H1 (cell line): Measurements from ENCODE around the gene MMP19. TPM values are rescaled to one million over a fixed set of nuclear protein-coding genes. Genes with fewer than 3 reads are reported as not detected.

ENCODE experiments used
- BCL11A ChIP-seq, 2 experiments: IDR thresholded peaks; one replicate each; pipeline ENCODE4 v1.6.1; 2011; ENCODE audit warnings: low read depth in 2 of 2, low read length in 2 of 2, mild to moderate bottlenecking in 2 of 2
- BRCA1 ChIP-seq: IDR thresholded peaks from 2 replicates; pipeline ENCODE4 v1.6.1; 2012; ENCODE audit warnings: low read depth, low read length, improper control_type of control experiment
- CBX8 ChIP-seq: fragments of 300-800, 300-1000 bp; sonication (generic); IDR thresholded peaks from 2 replicates; pipeline ENCODE4 v1.7.1; 2016; ENCODE audit warnings: low read depth, low read length, borderline replicate concordance
- CREB1 ChIP-seq: IDR thresholded peaks from 2 replicates; pipeline ENCODE4 v1.6.1; 2012; ENCODE audit warnings: inconsistent platforms
- EGR1 ChIP-seq: IDR thresholded peaks from 2 replicates; pipeline ENCODE4 v1.6.1; 2011; ENCODE audit warnings: low read depth, low read length, borderline replicate concordance
- NANOG ChIP-seq: IDR thresholded peaks from 2 replicates; pipeline ENCODE4 v1.6.1; 2011; ENCODE audit warnings: low read length, low read depth, mild to moderate bottlenecking, inconsistent platforms; ENCODE audit not compliant: insufficient read depth, poor library complexity, severe bottlenecking
- NRF1 ChIP-seq: IDR thresholded peaks from 2 replicates; pipeline ENCODE4 v1.6.1; 2011; ENCODE audit warnings: mild to moderate bottlenecking, low read depth, low read length, improper control_type of control experiment
- RBBP5 ChIP-seq: IDR thresholded peaks from 2 replicates; pipeline ENCODE4 v1.7.1; 2012; ENCODE audit warnings: low read depth, mild to moderate bottlenecking, inconsistent platforms, low read length, moderate library complexity, borderline replicate concordance
- SIRT6 ChIP-seq: IDR thresholded peaks from one replicate; pipeline ENCODE4 v1.7.1; 2012; ENCODE audit warnings: low read length, inconsistent platforms
- TAF1 ChIP-seq: IDR thresholded peaks from 2 replicates; pipeline ENCODE4 v1.6.1; 2011; ENCODE audit warnings: mild to moderate bottlenecking, low read depth, low read length
- TCF12 ChIP-seq: IDR thresholded peaks from 2 replicates; pipeline ENCODE4 v1.6.1; 2011; ENCODE audit warnings: low read depth, mild to moderate bottlenecking, low read length
- ZNF274 ChIP-seq: IDR thresholded peaks from 2 replicates; pipeline ENCODE4 v1.7.0; 2012; ENCODE audit warnings: low read length, borderline replicate concordance; ENCODE audit errors: extremely low read depth
- polyA plus RNA-seq, 7 experiments: library from polyadenylated mRNA; depleted of rRNA in 3 of 7; stranded (reverse) in 5 of 7; unstranded in 2 of 7; fragments of >200 nt in 5 of 7; fragments of 200-250 nt in 2 of 7; gene quantifications; 1 replicate in 5 of 7; 2 replicates in 1 of 7; 4 replicates in 1 of 7; pipeline versions ENCODE4 v1.2.1 to v1.2.3, GENCODE V29; 2011 to 2013; ENCODE audit warnings: missing spikeins in 2 of 7, mixed read lengths in 2 of 7
- total RNA-seq: library from RNA; stranded (reverse); fragmentation: NEBNext Ultra II Directional; extraction: Animal tissue kit (Norgen Biotek cat#: 25700); gene quantifications from 2 replicates; pipeline ENCODE4 v1.2.1, GENCODE V29; 2021
- TF ChIP-seq, protein P1 (sequence below): fragments of 300-600 bp; sonication (generic); IDR thresholded peaks from 2 replicates; pipeline ENCODE4 v1.7.1; 2012; ENCODE audit warnings: low read length, moderate library complexity, mild to moderate bottlenecking, inconsistent platforms; ENCODE audit not compliant: insufficient replicate concordance

Gene MMP19
- total and polyA plus RNA-seq, 2 of the 8 experiments (the other 6 are each of a cell fraction or from before 2014, with no cell fraction given), result 2.7 to 3.3 TPM

DNA sequence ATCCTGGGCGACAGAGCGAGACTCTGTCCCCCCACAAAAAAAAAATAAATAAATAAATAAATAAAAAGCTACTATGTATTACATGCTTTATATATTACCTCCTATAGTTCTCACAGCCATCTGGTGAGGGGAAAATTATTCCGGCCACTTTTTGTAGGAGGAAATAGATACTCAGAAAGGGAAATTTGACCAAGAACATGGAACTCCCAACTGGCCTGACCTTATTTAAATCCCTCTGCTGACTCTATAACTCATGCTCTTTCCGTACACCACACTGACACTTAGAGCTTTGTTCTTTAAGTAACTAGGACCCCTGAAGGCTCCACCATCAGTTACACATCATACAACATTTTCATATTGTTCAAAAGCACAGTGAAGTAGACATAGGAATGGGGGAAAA is 2.2 kb upstream of the MMP19 start (continued):
- TF ChIP-seq, protein P1, sequence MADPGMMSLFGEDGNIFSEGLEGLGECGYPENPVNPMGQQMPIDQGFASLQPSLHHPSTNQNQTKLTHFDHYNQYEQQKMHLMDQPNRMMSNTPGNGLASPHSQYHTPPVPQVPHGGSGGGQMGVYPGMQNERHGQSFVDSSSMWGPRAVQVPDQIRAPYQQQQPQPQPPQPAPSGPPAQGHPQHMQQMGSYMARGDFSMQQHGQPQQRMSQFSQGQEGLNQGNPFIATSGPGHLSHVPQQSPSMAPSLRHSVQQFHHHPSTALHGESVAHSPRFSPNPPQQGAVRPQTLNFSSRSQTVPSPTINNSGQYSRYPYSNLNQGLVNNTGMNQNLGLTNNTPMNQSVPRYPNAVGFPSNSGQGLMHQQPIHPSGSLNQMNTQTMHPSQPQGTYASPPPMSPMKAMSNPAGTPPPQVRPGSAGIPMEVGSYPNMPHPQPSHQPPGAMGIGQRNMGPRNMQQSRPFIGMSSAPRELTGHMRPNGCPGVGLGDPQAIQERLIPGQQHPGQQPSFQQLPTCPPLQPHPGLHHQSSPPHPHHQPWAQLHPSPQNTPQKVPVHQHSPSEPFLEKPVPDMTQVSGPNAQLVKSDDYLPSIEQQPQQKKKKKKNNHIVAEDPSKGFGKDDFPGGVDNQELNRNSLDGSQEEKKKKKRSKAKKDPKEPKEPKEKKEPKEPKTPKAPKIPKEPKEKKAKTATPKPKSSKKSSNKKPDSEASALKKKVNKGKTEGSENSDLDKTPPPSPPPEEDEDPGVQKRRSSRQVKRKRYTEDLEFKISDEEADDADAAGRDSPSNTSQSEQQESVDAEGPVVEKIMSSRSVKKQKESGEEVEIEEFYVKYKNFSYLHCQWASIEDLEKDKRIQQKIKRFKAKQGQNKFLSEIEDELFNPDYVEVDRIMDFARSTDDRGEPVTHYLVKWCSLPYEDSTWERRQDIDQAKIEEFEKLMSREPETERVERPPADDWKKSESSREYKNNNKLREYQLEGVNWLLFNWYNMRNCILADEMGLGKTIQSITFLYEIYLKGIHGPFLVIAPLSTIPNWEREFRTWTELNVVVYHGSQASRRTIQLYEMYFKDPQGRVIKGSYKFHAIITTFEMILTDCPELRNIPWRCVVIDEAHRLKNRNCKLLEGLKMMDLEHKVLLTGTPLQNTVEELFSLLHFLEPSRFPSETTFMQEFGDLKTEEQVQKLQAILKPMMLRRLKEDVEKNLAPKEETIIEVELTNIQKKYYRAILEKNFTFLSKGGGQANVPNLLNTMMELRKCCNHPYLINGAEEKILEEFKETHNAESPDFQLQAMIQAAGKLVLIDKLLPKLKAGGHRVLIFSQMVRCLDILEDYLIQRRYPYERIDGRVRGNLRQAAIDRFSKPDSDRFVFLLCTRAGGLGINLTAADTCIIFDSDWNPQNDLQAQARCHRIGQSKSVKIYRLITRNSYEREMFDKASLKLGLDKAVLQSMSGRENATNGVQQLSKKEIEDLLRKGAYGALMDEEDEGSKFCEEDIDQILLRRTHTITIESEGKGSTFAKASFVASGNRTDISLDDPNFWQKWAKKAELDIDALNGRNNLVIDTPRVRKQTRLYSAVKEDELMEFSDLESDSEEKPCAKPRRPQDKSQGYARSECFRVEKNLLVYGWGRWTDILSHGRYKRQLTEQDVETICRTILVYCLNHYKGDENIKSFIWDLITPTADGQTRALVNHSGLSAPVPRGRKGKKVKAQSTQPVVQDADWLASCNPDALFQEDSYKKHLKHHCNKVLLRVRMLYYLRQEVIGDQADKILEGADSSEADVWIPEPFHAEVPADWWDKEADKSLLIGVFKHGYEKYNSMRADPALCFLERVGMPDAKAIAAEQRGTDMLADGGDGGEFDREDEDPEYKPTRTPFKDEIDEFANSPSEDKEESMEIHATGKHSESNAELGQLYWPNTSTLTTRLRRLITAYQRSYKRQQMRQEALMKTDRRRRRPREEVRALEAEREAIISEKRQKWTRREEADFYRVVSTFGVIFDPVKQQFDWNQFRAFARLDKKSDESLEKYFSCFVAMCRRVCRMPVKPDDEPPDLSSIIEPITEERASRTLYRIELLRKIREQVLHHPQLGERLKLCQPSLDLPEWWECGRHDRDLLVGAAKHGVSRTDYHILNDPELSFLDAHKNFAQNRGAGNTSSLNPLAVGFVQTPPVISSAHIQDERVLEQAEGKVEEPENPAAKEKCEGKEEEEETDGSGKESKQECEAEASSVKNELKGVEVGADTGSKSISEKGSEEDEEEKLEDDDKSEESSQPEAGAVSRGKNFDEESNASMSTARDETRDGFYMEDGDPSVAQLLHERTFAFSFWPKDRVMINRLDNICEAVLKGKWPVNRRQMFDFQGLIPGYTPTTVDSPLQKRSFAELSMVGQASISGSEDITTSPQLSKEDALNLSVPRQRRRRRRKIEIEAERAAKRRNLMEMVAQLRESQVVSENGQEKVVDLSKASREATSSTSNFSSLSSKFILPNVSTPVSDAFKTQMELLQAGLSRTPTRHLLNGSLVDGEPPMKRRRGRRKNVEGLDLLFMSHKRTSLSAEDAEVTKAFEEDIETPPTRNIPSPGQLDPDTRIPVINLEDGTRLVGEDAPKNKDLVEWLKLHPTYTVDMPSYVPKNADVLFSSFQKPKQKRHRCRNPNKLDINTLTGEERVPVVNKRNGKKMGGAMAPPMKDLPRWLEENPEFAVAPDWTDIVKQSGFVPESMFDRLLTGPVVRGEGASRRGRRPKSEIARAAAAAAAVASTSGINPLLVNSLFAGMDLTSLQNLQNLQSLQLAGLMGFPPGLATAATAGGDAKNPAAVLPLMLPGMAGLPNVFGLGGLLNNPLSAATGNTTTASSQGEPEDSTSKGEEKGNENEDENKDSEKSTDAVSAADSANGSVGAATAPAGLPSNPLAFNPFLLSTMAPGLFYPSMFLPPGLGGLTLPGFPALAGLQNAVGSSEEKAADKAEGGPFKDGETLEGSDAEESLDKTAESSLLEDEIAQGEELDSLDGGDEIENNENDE, result no peak
- TF ChIP-seq TAF1, result no peak
- no peak for TF ChIP-seq NRF1
- no peak for TF ChIP-seq RBBP5
- no peak for TF ChIP-seq TCF12
- no peak for TF ChIP-seq CREB1
- no peak for TF ChIP-seq SIRT6
- no peak for TF ChIP-seq BCL11A (IDR thresholded peaks at IDR 0.05; ENCODE audit: low read depth in 2 of 2, low read length in 2 of 2)
- no peak for TF ChIP-seq ZNF274
- TF ChIP-seq EGR1, result no peak
- no peak for TF ChIP-seq BRCA1
- no peak for TF ChIP-seq NANOG
- no peak for TF ChIP-seq CBX8
